ENCODE results near the gene EIF1. TPM values are rescaled to one million over a fixed set of nuclear protein-coding genes. Genes with fewer than 3 reads are reported as not detected.

The EIF1 gene
- 1,039 TPM for polyA plus RNA-seq (2013, experiment 1 of 2)
- polyA plus RNA-seq (2013, experiment 2 of 2) = 1,049 TPM

- WGBS = under 1% methylated on average over 78 of the region's 81 CpGs
- Histone ChIP-seq H2BK120ac (ENCODE audit: low read depth, low read length) (peak within 1 kb of the TSS; percentile 77), H3K27me3 (ENCODE audit: control insufficient read depth in 1 of 2, insufficient read depth in 1 of 2, low read length in 2 of 2) (no peaks in the 10 kb centered on the region), H3K4ac (ENCODE audit: low read depth in 1 of 2, low read length in 2 of 2) (peak within 1 kb of the TSS; percentile 96 to 99), H3K9me3 (ENCODE audit: control insufficient read depth, low read length) (no peaks in the 10 kb centered on the region), H4K8ac (ENCODE audit: low read length) (peak within 1 kb of the TSS; percentile 99), H3K36me3 (ENCODE audit: control insufficient read depth in 1 of 2, insufficient read depth in 2 of 2, low read depth in 1 of 2, low read length in 2 of 2) (peaks cover 28 to 45% of the 10 kb centered on the region in 2 experiments), H2BK15ac (ENCODE audit: low read depth, poor library complexity, severe bottlenecking) (no peak within 1 kb of the TSS), H3K27ac (ENCODE audit: low read length, poor library complexity, severe bottlenecking) (peak within 1 kb of the TSS; percentile 97), H3K18ac (ENCODE audit: low read depth in 1 of 2, low read length in 2 of 2) (peak within 1 kb of the TSS; percentile 98 to 99), H2AK5ac (ENCODE audit: low read length, severe bottlenecking) (peak within 1 kb of the TSS; percentile 95), H3K14ac (ENCODE audit: low read length in 2 of 2) (peak within 1 kb of the TSS in 1 of 2 experiments; percentile 98), H2BK12ac (ENCODE audit: low read length in 2 of 2) (peak within 1 kb of the TSS in 1 of 2 experiments; percentile 17), H3K4me3 (ENCODE audit: insufficient read depth in 1 of 2, low read depth in 1 of 2, low read length in 2 of 2) (peak within 1 kb of the TSS; percentile 84 to 94), H2BK5ac (ENCODE audit: low read depth, low read length, poor library complexity, severe bottlenecking) (peak within 1 kb of the TSS; percentile 97), H3K79me1 (replicated peaks; ENCODE audit: low read length, poor library complexity, severe bottlenecking) (no peaks in the 10 kb centered on the region), H3K4me1 (ENCODE audit: control insufficient read depth, insufficient read depth, low read depth, low read length) (peaks cover 13% of the 10 kb centered on the region), H3K4me2 (ENCODE audit: low read length, poor library complexity, severe bottlenecking) (peak within 1 kb of the TSS; percentile 81), H2AFZ (ENCODE audit: low read depth, low read length) (no peak within 1 kb of the TSS), H3K23ac (ENCODE audit: low read length in 2 of 2) (peak within 1 kb of the TSS in 1 of 2 experiments; percentile 99), H4K91ac (ENCODE audit: low read length) (peak within 1 kb of the TSS; percentile 99), H3K9ac (ENCODE audit: low read length) (peak within 1 kb of the TSS; percentile 99)
- peak; percentile 99 for DNase-seq
Measured at GRCh38 chr17:41688641-41689496, at the start of gene EIF1. TSS of gene EIF1 (plus strand) at chr17:41688885. CDS start at chr17:41689039, 154 bp downstream.

DNA sequence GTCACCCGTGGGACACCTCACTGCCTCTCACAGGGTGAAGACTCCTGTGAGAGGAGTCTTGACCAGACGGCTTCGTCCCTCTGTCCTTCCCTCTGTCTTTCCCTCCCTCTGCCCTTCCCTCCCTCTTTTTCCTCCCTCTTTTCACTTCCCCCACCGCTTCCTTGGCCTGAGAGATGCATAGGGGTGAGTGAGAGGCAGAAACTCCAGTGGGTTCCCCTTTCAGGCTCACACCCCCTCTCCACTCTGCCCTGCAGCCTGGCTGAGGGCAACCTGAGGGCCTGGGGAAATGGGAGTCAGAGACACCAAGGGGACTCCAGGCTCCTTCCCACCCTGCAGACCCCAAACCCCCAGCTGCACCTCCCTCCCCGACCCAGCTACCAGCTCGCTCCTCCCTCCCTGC lies 49.7 kb upstream of the EIF1 start:
- H3K27ac ChIP-seq (ENCODE audit: low read length, poor library complexity, severe bottlenecking) = no peak overlapping the region
- H3K4me3 ChIP-seq (ENCODE audit: insufficient read depth in 1 of 2, low read depth in 1 of 2, low read length in 2 of 2) = no peak overlapping the region
- no peak overlapping the region for H2BK120ac ChIP-seq (ENCODE audit: low read depth, low read length)
- H2AFZ ChIP-seq (ENCODE audit: low read depth, low read length) = no peak overlapping the region
- H3K36me3 ChIP-seq (ENCODE audit: control insufficient read depth in 1 of 2, insufficient read depth in 2 of 2, low read depth in 1 of 2, low read length in 2 of 2) = no peaks in the 10 kb centered on the region
- peaks cover 2% of the 10 kb centered on the region for H3K4me1 ChIP-seq (ENCODE audit: control insufficient read depth, insufficient read depth, low read depth, low read length)
- H2BK15ac ChIP-seq (ENCODE audit: low read depth, poor library complexity, severe bottlenecking) = no peak overlapping the region
- H3K79me1 ChIP-seq (replicated peaks; ENCODE audit: low read length, poor library complexity, severe bottlenecking) = no peaks in the 10 kb centered on the region
- no peak overlapping the region for H4K91ac ChIP-seq (ENCODE audit: low read length)
- no peak overlapping the region for H3K9ac ChIP-seq (ENCODE audit: low read length)
- no peak for DNase-seq
- no peak overlapping the region for H3K18ac ChIP-seq (ENCODE audit: low read depth in 1 of 2, low read length in 2 of 2)
- no peaks in the 10 kb centered on the region for H3K9me3 ChIP-seq (ENCODE audit: control insufficient read depth, low read length)
- H3K27me3 ChIP-seq (ENCODE audit: control insufficient read depth in 1 of 2, insufficient read depth in 1 of 2, low read length in 2 of 2) = peaks cover 0 to 11% of the 10 kb centered on the region in 2 experiments
- H2BK5ac ChIP-seq (ENCODE audit: low read depth, low read length, poor library complexity, severe bottlenecking) = no peak overlapping the region
- H3K23ac ChIP-seq (ENCODE audit: low read length in 2 of 2) = no peak overlapping the region
- no peak overlapping the region for H2BK12ac ChIP-seq (ENCODE audit: low read length in 2 of 2)
- no peak overlapping the region for H3K4me2 ChIP-seq (ENCODE audit: low read length, poor library complexity, severe bottlenecking)
- no peak overlapping the region for H3K14ac ChIP-seq (ENCODE audit: low read length in 2 of 2)
- 53% methylated on average over 2 of the region's 6 CpGs for WGBS
- H3K4ac ChIP-seq (ENCODE audit: low read depth in 1 of 2, low read length in 2 of 2) = no peak overlapping the region
- no peak overlapping the region for H4K8ac ChIP-seq (ENCODE audit: low read length)
- H2AK5ac ChIP-seq (ENCODE audit: low read length, severe bottlenecking) = no peak overlapping the region

DNA sequence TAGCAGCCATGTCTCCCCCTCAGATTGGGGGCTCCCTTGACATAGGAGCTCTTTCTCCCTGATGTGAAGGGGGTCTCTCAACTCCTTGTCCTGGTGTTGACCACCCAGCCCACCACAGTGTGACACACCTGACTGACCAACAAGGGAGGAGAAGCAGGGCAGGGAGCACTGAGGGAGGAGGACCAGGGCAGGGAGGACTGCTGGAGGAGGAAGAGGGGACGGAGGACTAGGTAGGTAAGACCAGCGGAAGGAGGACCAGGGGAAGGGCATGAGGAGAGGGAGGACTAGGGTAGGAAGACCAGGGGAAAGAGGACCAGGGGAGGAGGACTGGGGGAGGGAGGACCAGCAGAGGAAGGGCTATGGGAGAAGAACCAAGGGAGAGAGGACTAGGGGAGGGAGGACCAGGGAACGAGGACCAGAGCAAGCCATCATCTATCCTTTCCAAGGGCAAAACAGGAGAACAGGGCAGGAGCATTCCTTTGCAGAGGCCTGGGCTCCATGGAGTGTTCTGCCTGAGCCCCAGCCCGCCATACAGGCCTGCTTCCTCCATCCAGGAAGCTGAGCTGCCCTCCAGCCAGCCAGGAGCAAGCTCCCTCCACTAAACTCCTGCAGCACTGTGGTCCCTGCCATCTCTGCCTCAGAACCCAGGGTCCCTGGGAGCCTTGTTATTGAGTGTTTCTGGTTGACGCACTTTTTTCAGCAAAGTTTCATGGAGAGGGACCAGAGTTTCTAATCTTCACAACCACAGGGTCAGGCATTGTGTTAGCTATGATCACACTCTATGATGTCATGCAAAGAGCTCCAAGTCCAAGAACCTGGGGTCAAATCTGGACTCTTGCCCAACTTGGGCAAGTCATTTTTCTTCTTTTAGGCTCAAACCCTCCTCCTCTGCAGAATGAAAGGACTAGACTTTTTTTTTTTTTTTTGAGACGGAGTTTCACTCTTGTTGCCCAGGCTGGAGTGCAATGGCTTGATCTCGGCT lies 48.9 kb upstream of the EIF1 start:
- H3K23ac ChIP-seq (ENCODE audit: low read length in 2 of 2) = no peak overlapping the region
- H3K27me3 ChIP-seq (ENCODE audit: control insufficient read depth in 1 of 2, insufficient read depth in 1 of 2, low read length in 2 of 2) = peaks cover 0 to 8% of the 10 kb centered on the region in 2 experiments
- no peak for DNase-seq
- H4K8ac ChIP-seq (ENCODE audit: low read length) = no peak overlapping the region
- no peak overlapping the region for H2BK12ac ChIP-seq (ENCODE audit: low read length in 2 of 2)
- H4K91ac ChIP-seq (ENCODE audit: low read length) = no peak overlapping the region
- no peak overlapping the region for H3K4me3 ChIP-seq (ENCODE audit: insufficient read depth in 1 of 2, low read depth in 1 of 2, low read length in 2 of 2)
- H3K27ac ChIP-seq (ENCODE audit: low read length, poor library complexity, severe bottlenecking) = no peak overlapping the region
- no peak overlapping the region for H3K9ac ChIP-seq (ENCODE audit: low read length)
- no peak overlapping the region for H3K4me2 ChIP-seq (ENCODE audit: low read length, poor library complexity, severe bottlenecking)
- 86% methylated on average over 7 of the region's 7 CpGs for WGBS
- no peak overlapping the region for H3K18ac ChIP-seq (ENCODE audit: low read depth in 1 of 2, low read length in 2 of 2)
- no peak overlapping the region for H2AFZ ChIP-seq (ENCODE audit: low read depth, low read length)
- no peaks in the 10 kb centered on the region for H3K36me3 ChIP-seq (ENCODE audit: control insufficient read depth in 1 of 2, insufficient read depth in 2 of 2, low read depth in 1 of 2, low read length in 2 of 2)
- H3K9me3 ChIP-seq (ENCODE audit: control insufficient read depth, low read length) = no peaks in the 10 kb centered on the region
- H2BK120ac ChIP-seq (ENCODE audit: low read depth, low read length) = no peak overlapping the region
- no peaks in the 10 kb centered on the region for H3K79me1 ChIP-seq (replicated peaks; ENCODE audit: low read length, poor library complexity, severe bottlenecking)
- no peak overlapping the region for H3K14ac ChIP-seq (ENCODE audit: low read length in 2 of 2)
- H2BK5ac ChIP-seq (ENCODE audit: low read depth, low read length, poor library complexity, severe bottlenecking) = no peak overlapping the region
- no peak overlapping the region for H2AK5ac ChIP-seq (ENCODE audit: low read length, severe bottlenecking)
- H2BK15ac ChIP-seq (ENCODE audit: low read depth, poor library complexity, severe bottlenecking) = no peak overlapping the region
- H3K4me1 ChIP-seq (ENCODE audit: control insufficient read depth, insufficient read depth, low read depth, low read length) = peaks cover 2% of the 10 kb centered on the region
- H3K4ac ChIP-seq (ENCODE audit: low read depth in 1 of 2, low read length in 2 of 2) = no peak overlapping the region

Measured in mesenchymal stem cell (in vitro differentiated cells and primary cell).